ENCODE measurements around the gene YTHDC2.

DNA sequence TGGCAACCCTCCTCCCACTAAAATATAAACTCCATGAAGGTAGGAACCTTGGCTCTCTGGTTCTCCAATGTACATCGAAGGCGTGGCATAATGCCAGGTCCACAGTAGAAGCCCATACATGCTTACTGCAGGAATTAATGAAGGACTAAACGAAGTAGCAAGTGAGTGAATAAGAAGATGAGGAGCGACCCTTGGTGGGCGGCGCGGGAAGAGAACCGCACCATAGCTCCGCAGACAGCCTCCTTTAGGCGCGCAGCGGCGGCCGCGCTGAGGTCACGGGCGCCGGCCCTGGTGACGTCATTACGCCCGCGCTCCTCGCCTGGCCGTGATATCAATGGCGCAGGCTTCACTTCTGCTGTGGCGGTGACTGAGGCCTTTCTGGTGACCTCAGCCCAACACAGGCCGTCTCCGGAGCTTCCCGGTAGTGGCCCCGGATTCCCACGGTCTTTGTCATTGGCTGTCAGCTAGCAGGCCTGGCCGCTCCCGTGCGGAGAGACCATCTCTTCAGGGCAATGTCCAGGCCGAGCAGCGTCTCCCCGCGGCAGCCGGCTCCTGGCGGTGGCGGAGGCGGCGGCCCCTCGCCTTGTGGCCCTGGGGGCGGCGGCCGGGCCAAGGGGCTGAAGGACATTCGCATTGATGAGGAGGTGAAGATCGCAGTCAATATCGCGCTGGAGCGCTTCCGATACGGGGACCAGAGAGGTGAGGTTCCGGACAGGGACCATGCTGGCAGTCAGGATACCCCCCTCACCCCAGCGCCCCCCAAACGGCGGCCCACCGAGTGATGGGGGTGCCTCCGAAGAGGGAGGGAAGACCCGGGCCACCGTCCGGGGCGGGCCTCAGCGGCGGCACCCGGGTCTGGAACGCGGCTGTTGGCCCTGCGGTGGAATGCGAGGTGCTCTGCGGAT is at the start of gene YTHDC2:
- TF ChIP-seq, protein P1, sequence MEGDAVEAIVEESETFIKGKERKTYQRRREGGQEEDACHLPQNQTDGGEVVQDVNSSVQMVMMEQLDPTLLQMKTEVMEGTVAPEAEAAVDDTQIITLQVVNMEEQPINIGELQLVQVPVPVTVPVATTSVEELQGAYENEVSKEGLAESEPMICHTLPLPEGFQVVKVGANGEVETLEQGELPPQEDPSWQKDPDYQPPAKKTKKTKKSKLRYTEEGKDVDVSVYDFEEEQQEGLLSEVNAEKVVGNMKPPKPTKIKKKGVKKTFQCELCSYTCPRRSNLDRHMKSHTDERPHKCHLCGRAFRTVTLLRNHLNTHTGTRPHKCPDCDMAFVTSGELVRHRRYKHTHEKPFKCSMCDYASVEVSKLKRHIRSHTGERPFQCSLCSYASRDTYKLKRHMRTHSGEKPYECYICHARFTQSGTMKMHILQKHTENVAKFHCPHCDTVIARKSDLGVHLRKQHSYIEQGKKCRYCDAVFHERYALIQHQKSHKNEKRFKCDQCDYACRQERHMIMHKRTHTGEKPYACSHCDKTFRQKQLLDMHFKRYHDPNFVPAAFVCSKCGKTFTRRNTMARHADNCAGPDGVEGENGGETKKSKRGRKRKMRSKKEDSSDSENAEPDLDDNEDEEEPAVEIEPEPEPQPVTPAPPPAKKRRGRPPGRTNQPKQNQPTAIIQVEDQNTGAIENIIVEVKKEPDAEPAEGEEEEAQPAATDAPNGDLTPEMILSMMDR (IDR thresholded peaks at IDR 0.05; ENCODE audit: low read length) = peak; percentile 27
- TF ChIP-seq EZH2 (optimal IDR thresholded peaks at IDR 0.05; ENCODE audit: low read depth, low read length) = no peak
